Hepatocyte (in vitro differentiated cells): ENCODE data around the gene TYROBP. TPM values are rescaled to one million over a fixed set of nuclear protein-coding genes. Genes with fewer than 3 reads are reported as not detected.
A peak's percentile ranks its signal among the peaks of the same experiment; 100 is the strongest.

Experiments
- DNase-seq: peaks from one replicate; pipeline ENCODE4 v3.0.0-alpha.2; 2016; ENCODE audit warnings: low spot score
- H2AFZ ChIP-seq: fragments of 200-600 bp; sonication (generic); 2 replicates; pipeline ENCODE4 v1.6.0; 2016; ENCODE audit warnings: antibody characterized with exemption, mild to moderate bottlenecking
- H3K27ac ChIP-seq: fragments of 200-600 bp; sonication (generic); 2 replicates; pipeline ENCODE4 v1.5.1; 2016; ENCODE audit warnings: mild to moderate bottlenecking
- H3K27me3 ChIP-seq: fragments of 200-600 bp; sonication (generic); 2 replicates; pipeline ENCODE4 v1.6.1; 2016
- H3K36me3 ChIP-seq: fragments of 200-600 bp; sonication (generic); replicated peaks from 2 replicates; pipeline ENCODE4 v1.5.1; 2016; ENCODE audit warnings: low read depth; ENCODE audit not compliant: insufficient read depth
- H3K4me1 ChIP-seq: fragments of 200-600 bp; sonication (generic); 2 replicates; pipeline ENCODE4 v1.5.1; 2016; ENCODE audit warnings: mild to moderate bottlenecking, moderate library complexity; ENCODE audit not compliant: insufficient read depth
- H3K4me2 ChIP-seq: fragments of 200-600 bp; sonication (generic); 2 replicates; pipeline ENCODE4 v1.6.0; 2016
- H3K4me3 ChIP-seq: fragments of 200-600 bp; sonication (generic); 2 replicates; pipeline ENCODE4 v1.5.1; 2016; ENCODE audit warnings: mild to moderate bottlenecking
- H3K79me2 ChIP-seq: fragments of 200-600 bp; sonication (generic); 2 replicates; pipeline ENCODE4 v1.6.0; 2017; ENCODE audit warnings: mild to moderate bottlenecking
- H3K9me2 ChIP-seq: fragments of 200-600 bp; sonication (generic); replicated peaks from 2 replicates; pipeline ENCODE4 v1.6.0; 2017; ENCODE audit warnings: mild to moderate bottlenecking; ENCODE audit not compliant: insufficient read depth
- H3K9me3 ChIP-seq: fragments of 200-600 bp; sonication (generic); 2 replicates; pipeline ENCODE4 v1.5.1; 2016; ENCODE audit warnings: low read depth, mild to moderate bottlenecking
- H4K20me1 ChIP-seq: fragments of 200-600 bp; sonication (generic); 2 replicates; pipeline ENCODE4 v1.6.0; 2016; ENCODE audit warnings: mild to moderate bottlenecking; ENCODE audit not compliant: insufficient read depth, poor library complexity, severe bottlenecking
- EZH2 ChIP-seq: fragments of 200-600 bp; sonication (generic); IDR thresholded peaks from 2 replicates; pipeline ENCODE4 v1.6.1; 2016; ENCODE audit warnings: antibody characterized with exemption, mild to moderate bottlenecking, borderline replicate concordance
- EZH2phosphoT487 ChIP-seq: fragments of 200-600 bp; sonication (generic); IDR thresholded peaks from one replicate; pipeline ENCODE4 v1.6.1; 2018; ENCODE audit warnings: antibody characterized with exemption, mild to moderate bottlenecking, low read depth, moderate library complexity; ENCODE audit not compliant: unreplicated experiment, severe bottlenecking
- WGBS: methylation state at CpG from one replicate; pipeline ENCODE4 v1.1.6; 2016; ENCODE audit warnings: low lambda C conversion rate; ENCODE audit errors: missing lambda C conversion rate; 5-methylcytosine and 5-hydroxymethylcytosine counted together
- polyA plus RNA-seq: library from polyadenylated mRNA; unstranded; fragments of >200 nt; fragmentation: Nextera tagmentation; extraction: Ambion mirVana; gene quantifications from 2 replicates; pipeline ENCODE4 v1.2.1, GENCODE V29; 2016
- total RNA-seq: library from RNA; depleted of rRNA; stranded (reverse); fragments of >200 nt; gene quantifications from 2 replicates; pipeline ENCODE4 v1.2.3, GENCODE V29; 2014
- TF ChIP-seq, protein P1 (sequence below): fragments of 200-600 bp; sonication (generic); IDR thresholded peaks from 2 replicates; pipeline ENCODE4 v1.5.1; 2016; ENCODE audit warnings: antibody characterized with exemption, mild to moderate bottlenecking; ENCODE audit not compliant: poor library complexity

The TYROBP gene
- total and polyA plus RNA-seq, 2 experiments from 2014 or later, result 4.9 to 5.9 TPM

DNA sequence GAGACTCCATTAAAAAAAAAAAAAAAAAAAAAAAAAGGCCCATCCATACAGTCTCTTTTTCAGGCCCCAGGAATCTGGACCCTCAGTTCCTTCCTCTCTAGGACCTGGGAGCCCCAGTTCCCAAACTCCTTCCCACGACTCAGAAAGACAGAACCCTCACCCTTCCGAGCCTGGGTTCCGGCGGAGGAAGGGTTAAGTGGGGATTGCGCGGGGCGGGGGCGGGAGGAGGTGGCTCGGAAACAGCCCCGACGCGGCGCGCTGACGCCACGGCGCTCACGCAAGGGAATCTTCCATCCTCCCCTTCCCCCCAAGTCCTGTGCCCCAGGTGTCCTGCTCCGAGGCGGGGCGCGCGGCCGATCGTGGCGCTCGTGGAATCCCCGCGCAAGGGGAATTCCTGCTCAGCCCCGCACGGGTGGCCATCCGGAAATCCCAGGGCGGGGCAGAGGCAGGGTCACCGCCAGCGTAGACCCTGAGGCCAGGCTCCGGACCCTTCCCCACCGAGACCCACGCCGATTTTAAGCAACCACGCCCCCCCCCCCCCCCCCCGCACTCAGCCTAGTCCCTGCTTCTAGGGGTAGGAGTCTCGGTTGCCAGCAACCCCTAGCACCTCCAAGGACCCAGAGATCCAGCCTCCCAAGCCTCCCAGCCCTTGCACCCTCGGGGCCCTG is 8.4 kb downstream of the TYROBP start:
- 0% methylated on average over 16 of the region's 43 CpGs for WGBS
- Histone ChIP-seq H2AFZ (peak overlapping the region; percentile 96), H3K27me3 (no peaks in the 10 kb centered on the region), H3K79me2 (peaks cover 15% of the 10 kb centered on the region), H3K4me2 (peak overlapping the region; percentile 98), H3K27ac (peak overlapping the region; percentile 92), H4K20me1 (no peaks in the 10 kb centered on the region), H3K9me3 (no peaks in the 10 kb centered on the region), H3K4me1 (peaks cover 6% of the 10 kb centered on the region), H3K4me3 (peak overlapping the region; percentile 76), H3K36me3 (no peaks in the 10 kb centered on the region), H3K9me2 (no peaks in the 10 kb centered on the region)
- TF ChIP-seq EZH2phosphoT487, result no peak
- TF ChIP-seq EZH2, result no peak
- TF ChIP-seq, protein P1, sequence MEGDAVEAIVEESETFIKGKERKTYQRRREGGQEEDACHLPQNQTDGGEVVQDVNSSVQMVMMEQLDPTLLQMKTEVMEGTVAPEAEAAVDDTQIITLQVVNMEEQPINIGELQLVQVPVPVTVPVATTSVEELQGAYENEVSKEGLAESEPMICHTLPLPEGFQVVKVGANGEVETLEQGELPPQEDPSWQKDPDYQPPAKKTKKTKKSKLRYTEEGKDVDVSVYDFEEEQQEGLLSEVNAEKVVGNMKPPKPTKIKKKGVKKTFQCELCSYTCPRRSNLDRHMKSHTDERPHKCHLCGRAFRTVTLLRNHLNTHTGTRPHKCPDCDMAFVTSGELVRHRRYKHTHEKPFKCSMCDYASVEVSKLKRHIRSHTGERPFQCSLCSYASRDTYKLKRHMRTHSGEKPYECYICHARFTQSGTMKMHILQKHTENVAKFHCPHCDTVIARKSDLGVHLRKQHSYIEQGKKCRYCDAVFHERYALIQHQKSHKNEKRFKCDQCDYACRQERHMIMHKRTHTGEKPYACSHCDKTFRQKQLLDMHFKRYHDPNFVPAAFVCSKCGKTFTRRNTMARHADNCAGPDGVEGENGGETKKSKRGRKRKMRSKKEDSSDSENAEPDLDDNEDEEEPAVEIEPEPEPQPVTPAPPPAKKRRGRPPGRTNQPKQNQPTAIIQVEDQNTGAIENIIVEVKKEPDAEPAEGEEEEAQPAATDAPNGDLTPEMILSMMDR, result no peak
- peak; percentile 91 for DNase-seq

DNA sequence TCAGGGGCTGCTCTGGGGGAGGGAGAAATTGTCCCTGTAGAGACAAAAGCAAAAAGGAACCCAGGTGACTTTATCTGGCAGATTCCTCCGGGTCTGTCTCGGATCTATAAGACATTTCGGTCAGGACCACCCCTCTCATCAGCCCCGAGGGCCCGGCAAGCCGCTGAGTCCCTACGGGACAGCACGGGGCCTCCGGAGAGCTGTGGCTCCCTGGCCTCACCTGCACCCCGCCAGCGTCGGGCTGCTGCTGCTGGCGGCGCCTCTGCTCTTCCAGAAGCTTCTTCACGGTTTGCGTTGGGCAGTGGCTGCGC is 9.6 kb downstream of the TYROBP start:
- Histone ChIP-seq H3K4me3 (peak overlapping the region; percentile 76), H3K36me3 (no peaks in the 10 kb centered on the region), H3K4me2 (peak overlapping the region; percentile 98), H4K20me1 (no peaks in the 10 kb centered on the region), H3K4me1 (peaks cover 6% of the 10 kb centered on the region), H2AFZ (peak overlapping the region; percentile 96), H3K9me2 (no peaks in the 10 kb centered on the region), H3K79me2 (peaks cover 15% of the 10 kb centered on the region), H3K9me3 (no peaks in the 10 kb centered on the region), H3K27ac (peak overlapping the region; percentile 92), H3K27me3 (no peaks in the 10 kb centered on the region)
- no peak for TF ChIP-seq EZH2phosphoT487
- TF ChIP-seq, protein P1, result no peak
- TF ChIP-seq EZH2, result no peak
- WGBS, result 34% methylated on average over 17 of the region's 17 CpGs
- DNase-seq, result peak; percentile 39

DNA sequence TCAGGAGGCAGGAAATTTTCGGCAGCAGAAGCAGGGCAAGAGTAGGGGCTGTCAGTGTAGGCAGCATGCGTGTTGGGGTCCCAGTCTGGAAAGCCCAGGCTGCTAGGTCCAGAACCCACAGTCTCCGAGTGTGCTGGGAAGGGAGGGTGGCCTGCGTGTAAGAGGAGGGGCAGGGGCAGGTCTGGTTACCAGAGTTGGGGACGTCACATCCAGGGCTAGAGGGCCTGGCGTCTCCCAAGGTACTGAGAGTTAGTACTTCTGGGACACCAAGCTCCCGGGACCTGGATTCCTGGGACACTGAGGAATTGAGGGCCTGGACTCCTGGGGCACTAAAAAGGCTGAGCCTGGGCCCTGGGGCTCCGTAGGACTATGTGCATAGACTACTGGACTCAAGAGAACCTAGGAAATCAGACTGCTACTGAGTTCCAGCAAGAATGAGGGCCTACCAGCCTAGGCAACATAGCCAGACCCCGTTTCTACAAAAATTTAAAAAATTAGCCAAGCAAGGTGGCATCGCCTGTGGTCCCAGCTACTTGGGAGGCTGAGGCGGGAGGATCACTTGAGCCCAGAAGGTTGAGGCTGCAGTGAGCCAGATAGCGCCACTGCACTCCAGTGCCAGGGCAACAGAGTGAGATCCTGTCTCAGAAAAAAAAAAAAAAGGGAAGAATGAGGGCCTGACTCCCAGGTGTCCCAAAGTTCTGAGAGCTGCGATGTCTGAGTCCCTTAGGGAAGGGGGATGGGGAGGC is 10.2 kb downstream of the TYROBP start:
- TF ChIP-seq, protein P1, result no peak
- TF ChIP-seq EZH2phosphoT487 (no peak), EZH2 (no peak)
- Histone ChIP-seq H3K36me3 (no peaks in the 10 kb centered on the region), H4K20me1 (no peaks in the 10 kb centered on the region), H3K4me3 (no peak overlapping the region), H3K4me2 (peak overlapping the region; percentile 98), H3K9me2 (no peaks in the 10 kb centered on the region), H3K79me2 (peaks cover 15% of the 10 kb centered on the region), H3K27me3 (no peaks in the 10 kb centered on the region), H2AFZ (no peak overlapping the region), H3K9me3 (no peaks in the 10 kb centered on the region), H3K27ac (no peak overlapping the region), H3K4me1 (peaks cover 6% of the 10 kb centered on the region)
- 93% methylated on average over 13 of the region's 13 CpGs for WGBS
- DNase-seq, result no peak
